Testis (tissue), 2 donors: ENCODE measurements around the gene LGALSL.

ENCODE experiments used
- CTCF ChIP-seq, 3 experiments: fragments of 450-650 bp in 2 of 3; fragments of 200-600 bp in 1 of 3; sonication (generic) in 1 of 3; IDR thresholded peaks; one replicate each; pipeline ENCODE4 v1.5.1; 2016 to 2019; ENCODE audit warnings: antibody characterized with exemption in 3 of 3, mild to moderate bottlenecking in 2 of 3, moderate library complexity in 1 of 3
- POLR2A ChIP-seq: fragments of 450-650 bp; IDR thresholded peaks from one replicate; pipeline ENCODE4 v1.6.1; 2017; ENCODE audit warnings: antibody characterized with exemption, mild to moderate bottlenecking, moderate library complexity

- TF ChIP-seq CTCF (IDR thresholded peaks at IDR 0.05): no peak
- TF ChIP-seq POLR2A: no peak
Measured at GRCh38 chr2:64471600-64471999, 17.6 kb downstream of the LGALSL start.
